H9 (cell line): Measurements from ENCODE around the gene ENC1. TPM values are rescaled to one million over a fixed set of nuclear protein-coding genes. Genes with fewer than 3 reads are reported as not detected.

ENCODE experiments used
- DNase-seq: peaks from one replicate; pipeline ENCODE4 v3.0.0-alpha.2; 2017
- H2AFZ ChIP-seq: one replicate; pipeline ENCODE4 v1.6.1; 2013; ENCODE audit warnings: mild to moderate bottlenecking, low read length, control low read depth, moderate library complexity
- H2AK5ac ChIP-seq: 2 replicates; pipeline ENCODE4 v1.6.1; 2013; ENCODE audit warnings: low read length, control low read depth, mixed read lengths; ENCODE audit not compliant: insufficient read length
- H2BK120ac ChIP-seq: one replicate; pipeline ENCODE4 v1.6.1; 2013; ENCODE audit warnings: low read depth, mild to moderate bottlenecking, low read length, control low read depth, inconsistent platforms; ENCODE audit not compliant: poor library complexity, severe bottlenecking
- H2BK12ac ChIP-seq: 2 replicates; pipeline ENCODE4 v1.6.1; 2013; ENCODE audit warnings: low read length, control low read depth, mixed read lengths, low read depth; ENCODE audit not compliant: insufficient read length
- H2BK15ac ChIP-seq: 2 replicates; pipeline ENCODE4 v1.6.1; 2013; ENCODE audit warnings: low read depth, low read length, control low read depth
- H2BK20ac ChIP-seq: one replicate; pipeline ENCODE4 v1.6.1; 2013; ENCODE audit warnings: low read depth, mild to moderate bottlenecking, low read length, control low read depth, inconsistent platforms; ENCODE audit not compliant: poor library complexity, severe bottlenecking
- H2BK5ac ChIP-seq: 2 replicates; pipeline ENCODE4 v1.6.1; 2013; ENCODE audit warnings: low read length, control low read depth, mixed read lengths; ENCODE audit not compliant: insufficient read length
- H3K14ac ChIP-seq: 2 replicates; pipeline ENCODE4 v1.6.1; 2013; ENCODE audit warnings: low read length, control low read depth; ENCODE audit not compliant: insufficient read depth
- H3K18ac ChIP-seq: 2 replicates; pipeline ENCODE4 v1.6.1; 2013; ENCODE audit warnings: low read depth, mild to moderate bottlenecking, mixed read lengths, low read length, control low read depth; ENCODE audit not compliant: insufficient read length
- H3K23ac ChIP-seq: 2 replicates; pipeline ENCODE4 v1.6.1; 2013; ENCODE audit warnings: low read length, control low read depth, mixed read lengths, low read depth; ENCODE audit not compliant: insufficient read length
- H3K23me2 ChIP-seq: 2 replicates; pipeline ENCODE4 v1.6.1; 2013; ENCODE audit warnings: low read depth, mild to moderate bottlenecking, mixed read lengths, low read length, control low read depth; ENCODE audit not compliant: insufficient read length, poor library complexity, severe bottlenecking
- H3K27ac ChIP-seq: 2 replicates; pipeline ENCODE4 v1.5.1; 2013; ENCODE audit warnings: low read length, control low read depth, mixed read lengths, low read depth; ENCODE audit not compliant: insufficient read length
- H3K27me3 ChIP-seq: 2 replicates; pipeline ENCODE4 v1.6.1; 2013; ENCODE audit warnings: low read length, control low read depth, inconsistent platforms; ENCODE audit not compliant: insufficient read depth
- H3K4ac ChIP-seq: 2 replicates; pipeline ENCODE4 v1.6.1; 2013; ENCODE audit warnings: low read depth, mild to moderate bottlenecking, control low read depth, inconsistent platforms, low read length, moderate library complexity
- H3K4me1 ChIP-seq: 2 replicates; pipeline ENCODE4 v1.6.1; 2013; ENCODE audit warnings: low read length, control low read depth, inconsistent platforms; ENCODE audit not compliant: insufficient read depth
- H3K4me2 ChIP-seq: 2 replicates; pipeline ENCODE4 v1.6.1; 2013; ENCODE audit warnings: low read length, control low read depth, mixed read lengths; ENCODE audit not compliant: insufficient read length, insufficient read depth
- H3K56ac ChIP-seq: 2 replicates; pipeline ENCODE4 v1.6.1; 2013; ENCODE audit warnings: low read depth, mild to moderate bottlenecking, mixed read lengths, low read length, control low read depth; ENCODE audit not compliant: insufficient read length
- H3K79me1 ChIP-seq: 2 replicates; pipeline ENCODE4 v1.6.1; 2013; ENCODE audit warnings: low read depth, mild to moderate bottlenecking, moderate library complexity, low read length, control low read depth, inconsistent platforms; ENCODE audit not compliant: insufficient read depth, poor library complexity, severe bottlenecking
- H3K79me2 ChIP-seq: 2 replicates; pipeline ENCODE4 v1.6.1; 2013; ENCODE audit warnings: low read length, control low read depth, inconsistent platforms; ENCODE audit not compliant: insufficient read depth
- H3K9ac ChIP-seq: 2 replicates; pipeline ENCODE4 v1.6.1; 2013; ENCODE audit warnings: low read length, control low read depth, mixed read lengths; ENCODE audit not compliant: insufficient read length; ENCODE audit errors: extremely low read depth
- H3K9me3 ChIP-seq: one replicate; pipeline ENCODE4 v1.6.1; 2013; ENCODE audit warnings: low read depth, low read length, inconsistent platforms; ENCODE audit not compliant: control insufficient read depth
- H3T11ph ChIP-seq: one replicate; pipeline ENCODE4 v1.6.1; 2013; ENCODE audit warnings: mild to moderate bottlenecking, low read length, control low read depth, inconsistent platforms
- H4K20me1 ChIP-seq: one replicate; pipeline ENCODE4 v1.6.1; 2013; ENCODE audit not compliant: control insufficient read depth, insufficient read length, insufficient read depth
- H4K5ac ChIP-seq: 2 replicates; pipeline ENCODE4 v1.6.1; 2013; ENCODE audit warnings: low read depth, mild to moderate bottlenecking, mixed read lengths, low read length, control low read depth; ENCODE audit not compliant: insufficient read length
- H4K8ac ChIP-seq: replicated peaks from 2 replicates; pipeline ENCODE4 v1.6.1; 2013; ENCODE audit warnings: low read length, control low read depth, mixed read lengths, low read depth; ENCODE audit not compliant: insufficient read length
- H4K91ac ChIP-seq: 2 replicates; pipeline ENCODE4 v1.6.1; 2013; ENCODE audit warnings: low read depth, mild to moderate bottlenecking, moderate library complexity, mixed read lengths, low read length, control low read depth; ENCODE audit not compliant: insufficient read length
- H3K27ac Mint-ChIP-seq, 3 experiments: 2 replicates in 2 of 3; 3 replicates in 1 of 3; pipeline ENCODE4 v1.8.0; 2020 to 2021; ENCODE audit warnings: mixed read lengths in 3 of 3, mild to moderate bottlenecking in 1 of 3, moderate library complexity in 1 of 3
- H3K27me3 Mint-ChIP-seq: 2 replicates; pipeline ENCODE4 v1.8.0; 2021; ENCODE audit warnings: low read depth, mild to moderate bottlenecking, moderate library complexity, mixed read lengths
- H3K36me3 Mint-ChIP-seq, 3 experiments: 2 replicates in 2 of 3; 3 replicates in 1 of 3; pipeline ENCODE4 v1.8.0; 2020 to 2021; ENCODE audit warnings: low read depth in 3 of 3, mixed read lengths in 3 of 3; ENCODE audit not compliant: insufficient read depth in 1 of 3
- H3K4me1 Mint-ChIP-seq, 2 experiments: 2 replicates each; pipeline ENCODE4 v1.8.0; 2020; ENCODE audit warnings: mixed read lengths in 2 of 2
- H3K4me3 Mint-ChIP-seq, 2 experiments: 2 replicates in 1 of 2; 3 replicates in 1 of 2; pipeline ENCODE4 v1.8.0; 2020 to 2021; ENCODE audit warnings: mild to moderate bottlenecking in 2 of 2, mixed read lengths in 2 of 2, moderate library complexity in 1 of 2
- H3K9me3 Mint-ChIP-seq, 2 experiments: 2 replicates in 1 of 2; 3 replicates in 1 of 2; pipeline ENCODE4 v1.8.0; 2020; ENCODE audit warnings: mild to moderate bottlenecking in 2 of 2, mixed read lengths in 2 of 2, moderate library complexity in 1 of 2
- WGBS: extraction: QIAGEN DNeasy Blood & Tissue Kit; methylation state at CpG from one replicate; pipeline ENCODE4 v1.1.7; 2013; ENCODE audit warnings: missing lambda C conversion rate, low lambda C conversion rate, mixed read lengths; ENCODE audit not compliant: insufficient read length; ENCODE audit errors: extremely low coverage; 5-methylcytosine and 5-hydroxymethylcytosine counted together
- total RNA-seq: library from RNA; stranded (reverse); gene quantifications from 2 replicates; pipeline ENCODE4 v1.2.1, GENCODE V29; 2021
- TF ChIP-seq, protein P1 (sequence below): fragments of 200-600 bp; sonication (generic); conservative IDR thresholded peaks from 3 replicates; pipeline ENCODE4 v1.8.0; 2021; ENCODE audit warnings: antibody characterized with exemption, mild to moderate bottlenecking

The ENC1 gene
- total RNA-seq, 1 experiment from 2014 or later, result 14.4 TPM

DNA sequence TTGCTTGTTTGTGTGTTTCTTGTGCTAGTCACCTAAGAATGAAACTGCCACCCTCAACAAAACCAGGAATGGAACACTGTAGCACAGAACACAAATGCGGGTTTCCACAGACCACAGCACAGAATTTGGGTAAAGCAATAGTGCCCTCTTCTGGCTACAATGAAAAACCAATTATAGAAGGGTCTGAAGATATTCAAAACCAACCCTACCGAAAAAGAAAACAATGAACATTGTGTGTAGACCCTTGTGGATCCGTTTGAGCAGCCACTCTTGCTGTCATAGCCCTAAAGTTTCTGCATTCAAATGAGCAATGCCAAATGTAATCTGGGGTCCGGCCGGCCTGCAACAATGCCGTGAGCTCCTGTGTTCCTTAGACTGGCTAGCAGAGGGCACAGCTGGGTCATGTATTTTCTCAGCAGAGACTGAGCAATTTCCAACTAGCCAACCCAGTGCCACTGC is 8.3 kb upstream of the ENC1 start:
- DNase-seq, result no peak
- Histone ChIP-seq H2BK15ac (no peak overlapping the region), H3T11ph (no peak overlapping the region), H3K9me3 (no peaks in the 10 kb centered on the region), H4K91ac (no peak overlapping the region), H3K56ac (no peak overlapping the region), H3K4me2 (no peak overlapping the region), H3K79me1 (no peaks in the 10 kb centered on the region), H3K9ac (no peak overlapping the region), H2BK120ac (no peak overlapping the region), H3K27ac (no peak overlapping the region), H2AK5ac (no peak overlapping the region), H3K23ac (no peak overlapping the region), H3K27me3 (no peaks in the 10 kb centered on the region; the same call in 1 of the 2 replicates), H3K4me1 (no peaks in the 10 kb centered on the region; the same call in 1 of the 2 replicates), H3K79me2 (no peaks in the 10 kb centered on the region), H2BK20ac (no peak overlapping the region), H4K8ac (no peak overlapping the region), H4K20me1 (no peaks in the 10 kb centered on the region), H3K4ac (no peak overlapping the region), H3K23me2 (no peaks in the 10 kb centered on the region), H4K5ac (no peak overlapping the region), H2BK5ac (no peak overlapping the region), H2AFZ (no peak overlapping the region), H2BK12ac (no peak overlapping the region), H3K18ac (no peak overlapping the region), H3K14ac (no peak overlapping the region)
- H3K27ac Mint-ChIP-seq, result no peak overlapping the region
- no peak overlapping the region for H3K4me3 Mint-ChIP-seq
- no CpG with 5 or more reads among the region's 6 CpGs for WGBS
- H3K9me3 Mint-ChIP-seq, result no peaks in the 10 kb centered on the region
- H3K27me3 Mint-ChIP-seq, result peaks cover 5% of the 10 kb centered on the region
- no peaks in the 10 kb centered on the region for H3K36me3 Mint-ChIP-seq
- TF ChIP-seq, protein P1, sequence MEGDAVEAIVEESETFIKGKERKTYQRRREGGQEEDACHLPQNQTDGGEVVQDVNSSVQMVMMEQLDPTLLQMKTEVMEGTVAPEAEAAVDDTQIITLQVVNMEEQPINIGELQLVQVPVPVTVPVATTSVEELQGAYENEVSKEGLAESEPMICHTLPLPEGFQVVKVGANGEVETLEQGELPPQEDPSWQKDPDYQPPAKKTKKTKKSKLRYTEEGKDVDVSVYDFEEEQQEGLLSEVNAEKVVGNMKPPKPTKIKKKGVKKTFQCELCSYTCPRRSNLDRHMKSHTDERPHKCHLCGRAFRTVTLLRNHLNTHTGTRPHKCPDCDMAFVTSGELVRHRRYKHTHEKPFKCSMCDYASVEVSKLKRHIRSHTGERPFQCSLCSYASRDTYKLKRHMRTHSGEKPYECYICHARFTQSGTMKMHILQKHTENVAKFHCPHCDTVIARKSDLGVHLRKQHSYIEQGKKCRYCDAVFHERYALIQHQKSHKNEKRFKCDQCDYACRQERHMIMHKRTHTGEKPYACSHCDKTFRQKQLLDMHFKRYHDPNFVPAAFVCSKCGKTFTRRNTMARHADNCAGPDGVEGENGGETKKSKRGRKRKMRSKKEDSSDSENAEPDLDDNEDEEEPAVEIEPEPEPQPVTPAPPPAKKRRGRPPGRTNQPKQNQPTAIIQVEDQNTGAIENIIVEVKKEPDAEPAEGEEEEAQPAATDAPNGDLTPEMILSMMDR, result peak; percentile 86
- H3K4me1 Mint-ChIP-seq, result peaks cover 3 to 15% of the 10 kb centered on the region in 2 experiments
